HG02610 (cell line): ENCODE measurements around the gene TUBGCP6.
"Not testable (repeated sequence)": the region's sequence is repeated elsewhere in the genome, so short reads cannot be mapped to it uniquely, and the experiment has no call there.

Experiments
- ATAC-seq: cut with Tn5 transposase; IDR thresholded peaks from one replicate; pipeline ENCODE4 v1.9.1; 2021; ENCODE audit warnings: mild to moderate bottlenecking, moderate library complexity; ENCODE audit not compliant: unreplicated experiment

TUBGCP6 gene

DNA sequence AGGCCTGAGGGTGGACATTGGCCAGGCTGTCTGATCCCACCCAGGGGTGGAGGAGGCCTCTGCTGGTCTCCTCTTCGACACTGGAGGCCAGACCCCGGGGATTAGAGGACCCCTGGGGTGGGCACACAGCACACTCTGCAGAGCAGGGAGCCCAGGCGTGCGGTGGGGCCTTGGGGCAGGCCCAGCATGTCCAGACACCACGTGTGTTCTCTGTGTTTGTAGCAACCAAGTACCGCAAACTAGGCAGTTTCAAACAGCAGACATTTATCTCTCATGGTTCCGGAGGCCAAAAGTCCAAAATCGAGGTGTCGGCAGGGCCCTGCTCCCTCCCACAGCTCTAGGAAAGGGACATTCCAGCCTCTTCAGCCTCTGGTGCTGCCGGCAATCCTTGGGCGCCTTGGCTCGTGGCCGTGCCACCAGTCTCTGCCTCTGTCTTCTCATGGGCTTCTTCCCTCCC is 72.8 kb downstream of the TUBGCP6 start:
- no peak for ATAC-seq

DNA sequence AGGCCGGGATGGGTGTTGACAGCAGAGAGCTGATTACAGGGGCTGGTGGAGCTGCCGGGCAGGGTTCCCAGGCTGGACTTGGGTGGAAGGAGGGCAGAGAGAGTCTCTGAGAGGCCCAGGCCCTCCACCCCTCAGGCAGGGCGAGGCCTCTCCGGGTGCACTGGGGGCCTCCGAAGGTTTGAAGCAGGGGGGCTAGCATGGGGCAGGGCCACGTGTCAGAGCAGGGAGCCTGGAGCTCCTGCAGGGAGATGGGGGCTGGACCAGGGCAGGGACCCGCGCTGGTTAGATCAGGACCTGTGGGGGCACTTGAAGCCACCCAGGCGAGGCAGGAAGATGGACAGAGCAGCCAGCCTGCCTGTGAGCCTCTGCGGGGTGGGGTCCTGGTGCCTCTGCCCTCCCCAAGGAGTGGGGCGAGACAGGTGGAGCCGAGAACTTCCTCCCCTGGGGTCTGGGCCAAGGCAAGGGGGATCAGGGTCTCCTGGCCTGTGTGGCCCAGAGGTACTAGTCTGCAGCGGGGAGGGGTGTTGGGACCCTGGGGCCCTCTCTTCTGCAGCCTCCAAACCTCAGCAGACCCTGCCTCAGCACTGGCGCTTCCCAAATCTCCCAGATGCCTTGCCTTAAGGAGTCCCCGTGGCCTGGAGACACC is 73.4 kb downstream of the TUBGCP6 start:
- no peak for ATAC-seq

DNA sequence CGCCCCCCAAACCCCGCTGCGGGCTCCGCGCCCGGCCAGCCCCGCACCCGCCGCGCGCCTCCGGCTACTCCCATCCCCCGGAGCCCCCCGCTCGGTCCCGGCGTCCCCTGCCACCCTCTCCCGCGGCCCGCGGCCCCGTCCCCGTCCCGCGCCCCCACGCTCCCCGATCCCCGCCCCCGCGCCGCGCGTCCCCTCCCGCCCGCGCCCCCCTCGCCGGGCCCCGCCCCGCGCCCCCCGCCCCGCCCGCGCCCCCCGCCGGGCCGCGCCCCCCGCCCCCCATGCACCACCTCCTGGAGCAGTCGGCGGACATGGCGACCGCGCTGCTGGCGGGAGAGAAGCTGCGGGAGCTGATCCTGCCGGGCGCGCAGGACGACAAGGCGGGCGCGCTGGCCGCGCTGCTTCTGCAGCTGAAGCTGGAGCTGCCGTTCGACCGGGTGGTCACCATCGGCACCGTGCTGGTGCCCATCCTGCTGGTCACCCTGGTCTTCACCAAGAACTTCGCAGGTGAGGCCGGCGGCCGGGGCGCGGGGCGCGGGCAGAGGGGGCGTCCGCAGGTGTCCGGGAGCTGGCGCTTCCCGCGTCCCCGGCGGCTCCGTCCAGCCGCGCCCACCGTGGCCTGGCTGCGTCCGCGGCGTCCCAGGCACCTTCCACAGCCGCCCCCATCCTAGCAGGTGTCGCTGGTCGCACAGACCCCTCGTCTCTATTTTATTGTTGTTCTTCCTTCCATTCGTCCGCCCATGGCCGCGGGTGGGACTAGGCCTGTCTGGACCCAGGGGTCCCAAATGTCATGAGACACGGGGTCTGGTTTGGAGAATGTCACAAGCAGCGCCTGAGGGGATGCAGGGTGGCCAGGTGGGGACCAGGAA is 74.1 kb downstream of the TUBGCP6 start, which contains the start of gene PANX2:
Gene PANX2, plus strand, starts transcription at position 279 of the 866 bp plus-strand sequence. Its CDS starts 0 bp downstream, at position 279.
- ATAC-seq = no peak

- ATAC-seq = no peak
Observed at GRCh38 chr22:50169774-50170341, 75.0 kb downstream of the TUBGCP6 start.

- no peak for ATAC-seq
Observed at GRCh38 chr22:50169181-50169759, 75.6 kb downstream of the TUBGCP6 start.

DNA sequence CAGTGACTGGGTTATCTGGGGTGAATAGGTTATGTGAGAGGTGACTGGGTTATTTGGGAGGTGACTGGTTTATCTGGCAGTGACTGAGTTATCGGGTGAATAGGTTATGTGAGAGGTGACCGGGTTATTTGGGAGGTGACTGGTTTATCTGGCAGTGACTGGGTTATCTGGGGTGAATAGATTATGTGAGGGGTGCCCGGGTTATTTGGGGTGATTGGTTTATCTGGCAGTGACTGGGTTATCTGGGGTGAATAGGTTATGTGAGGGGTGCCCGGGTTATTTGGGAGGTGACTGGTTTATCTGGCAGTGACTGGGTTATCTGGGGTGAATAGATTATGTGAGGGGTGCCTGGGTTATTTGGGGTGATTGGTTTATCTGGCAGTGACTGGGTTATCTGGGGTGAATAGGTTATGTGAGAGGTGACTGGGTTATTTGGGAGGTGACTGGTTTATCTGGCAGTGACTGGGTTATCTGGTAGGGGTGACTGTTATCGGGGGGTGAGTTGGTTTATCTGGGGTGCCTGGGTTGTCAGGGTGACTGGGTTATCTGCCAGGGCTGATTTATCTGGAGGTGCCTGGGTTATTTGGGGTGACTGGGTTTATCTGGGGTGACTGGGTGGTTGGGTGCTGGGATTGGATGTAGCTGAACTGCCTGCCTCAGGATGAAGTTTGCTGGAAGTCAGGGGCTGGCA is 76.2 kb downstream of the TUBGCP6 start:
- ATAC-seq = not testable (repeated sequence)

- ATAC-seq = no peak
Observed at GRCh38 chr22:50167689-50168489, 76.9 kb downstream of the TUBGCP6 start.
